Upper lobe of left lung (tissue), 4 donors: Measurements from ENCODE around the gene UTS2B.

Experiments
- CTCF ChIP-seq, 6 experiments: fragments of 450-650 bp in 4 of 6; fragments of 200-600 bp in 2 of 6; sonication (generic) in 2 of 6; IDR thresholded peaks; one replicate each; pipeline ENCODE4 v1.5.1; 2016 to 2019; ENCODE audit warnings: antibody characterized with exemption in 6 of 6
- EP300 ChIP-seq, 4 donors: sonication (generic); formaldehyde crosslinking; IDR thresholded peaks; one replicate each; pipeline ENCODE4 v1.5.1; 2017; ENCODE audit warnings: antibody characterized with exemption in 4 of 4, control low read depth in 2 of 4
- POLR2A ChIP-seq, 4 donors: fragments of 450-650 bp; IDR thresholded peaks; one replicate each; pipeline ENCODE4 v1.5.1; 2016 to 2017; ENCODE audit warnings: antibody characterized with exemption in 4 of 4, mild to moderate bottlenecking in 2 of 4
- POLR2AphosphoS5 ChIP-seq, 2 donors: sonication (generic); formaldehyde crosslinking; IDR thresholded peaks; one replicate each; pipeline ENCODE4 v1.5.1; 2017; ENCODE audit warnings: antibody characterized with exemption in 2 of 2

DNA sequence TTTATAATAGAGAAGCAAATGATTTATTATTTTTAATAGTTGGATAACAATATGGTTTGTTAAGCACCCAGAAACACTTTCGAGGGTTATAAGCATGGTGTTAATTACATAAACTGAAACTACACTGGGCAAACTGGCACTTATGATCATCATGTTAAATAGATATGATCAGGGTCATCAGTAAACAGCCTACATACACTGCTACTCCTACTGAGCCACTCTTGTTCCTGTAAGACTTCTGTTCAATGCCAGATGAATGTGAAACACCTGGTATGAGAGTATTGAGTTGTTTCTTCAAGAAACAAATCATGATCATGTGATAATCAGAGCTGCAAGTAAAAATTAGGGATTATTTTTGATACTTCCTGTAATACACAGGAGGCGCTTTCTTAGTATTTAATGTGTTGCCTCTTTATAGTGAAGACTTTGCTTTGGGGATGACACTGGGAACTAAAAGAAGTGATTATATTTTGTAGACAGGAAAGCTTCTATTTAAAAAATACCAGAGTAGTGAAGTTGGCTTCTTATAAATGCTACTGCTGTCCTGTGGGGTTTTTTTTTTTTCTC, 32.3 kb upstream of the UTS2B start:
- TF ChIP-seq CTCF (IDR thresholded peaks at IDR 0.05), result no peak
- TF ChIP-seq POLR2A (IDR thresholded peaks at IDR 0.05), result no peak
- TF ChIP-seq POLR2AphosphoS5 (IDR thresholded peaks at IDR 0.05), result no peak
- TF ChIP-seq EP300 (IDR thresholded peaks at IDR 0.05), result no peak
